Smooth muscle cell (in vitro differentiated cells): ENCODE data around the gene AGFG1. TPM values are rescaled to one million over a fixed set of nuclear protein-coding genes. Genes with fewer than 3 reads are reported as not detected.
"Not testable (repeated sequence)": the region's sequence is repeated elsewhere in the genome, so short reads cannot be mapped to it uniquely, and the experiment has no call there.

Experiments used
- DNase-seq: peaks from one replicate; lab custom pipeline; 2025; ENCODE audit not compliant: unreplicated experiment; lab: John Stamatoyannopoulos, UW
- H2AFZ ChIP-seq: fragments of 200-600 bp; sonication (generic); 2 replicates; pipeline ENCODE4 v1.6.0; 2016; ENCODE audit warnings: antibody characterized with exemption, low read depth, mild to moderate bottlenecking
- H3F3A ChIP-seq: fragments of 200-600 bp; sonication (generic); 2 replicates; pipeline ENCODE4 v1.6.0; 2017; ENCODE audit warnings: antibody characterized with exemption, low read depth
- H3K27ac ChIP-seq: fragments of 200-600 bp; sonication (generic); 2 replicates; pipeline ENCODE4 v1.5.1; 2016; ENCODE audit warnings: low read depth, mild to moderate bottlenecking
- H3K27me3 ChIP-seq: fragments of 200-600 bp; sonication (generic); 2 replicates; pipeline ENCODE4 v1.6.1; 2016; ENCODE audit warnings: low read depth, mild to moderate bottlenecking
- H3K36me3 ChIP-seq: fragments of 200-600 bp; sonication (generic); 2 replicates; pipeline ENCODE4 v1.5.1; 2016; ENCODE audit warnings: low read depth
- H3K4me1 ChIP-seq: fragments of 200-600 bp; sonication (generic); 2 replicates; pipeline ENCODE4 v1.5.1; 2016; ENCODE audit warnings: low read depth
- H3K4me2 ChIP-seq: fragments of 200-600 bp; sonication (generic); 2 replicates; pipeline ENCODE4 v1.6.0; 2016; ENCODE audit warnings: mild to moderate bottlenecking
- H3K4me3 ChIP-seq: fragments of 200-600 bp; sonication (generic); 2 replicates; pipeline ENCODE4 v1.5.1; 2016; ENCODE audit warnings: mild to moderate bottlenecking
- H3K79me2 ChIP-seq: fragments of 200-600 bp; sonication (generic); 2 replicates; pipeline ENCODE4 v1.6.0; 2016; ENCODE audit warnings: low read depth, mild to moderate bottlenecking
- H3K9ac ChIP-seq: fragments of 200-600 bp; sonication (generic); 2 replicates; pipeline ENCODE4 v1.6.0; 2016; ENCODE audit warnings: low read depth
- H3K9me3 ChIP-seq: fragments of 200-600 bp; sonication (generic); replicated peaks from 2 replicates; pipeline ENCODE4 v1.5.1; 2016; ENCODE audit warnings: low read depth
- H4K20me1 ChIP-seq: fragments of 200-600 bp; sonication (generic); 2 replicates; pipeline ENCODE4 v1.6.0; 2016; ENCODE audit warnings: low read depth
- WGBS: methylation state at CpG from one replicate; pipeline ENCODE4 v1.1.7; 2016; ENCODE audit warnings: low lambda C conversion rate; 5-methylcytosine and 5-hydroxymethylcytosine counted together
- polyA plus RNA-seq: library from polyadenylated mRNA; unstranded; fragments of >200 nt; fragmentation: Nextera tagmentation; extraction: Ambion mirVana; gene quantifications from 2 replicates; pipeline ENCODE4 v1.2.1, GENCODE V29; 2016
- total RNA-seq: library from RNA; depleted of rRNA; stranded (reverse); fragments of >200 nt; gene quantifications from 2 replicates; pipeline ENCODE4 v1.2.3, GENCODE V29; 2014
- TF ChIP-seq, protein P1 (sequence below): fragments of 200-600 bp; sonication (generic); IDR thresholded peaks from 2 replicates; pipeline ENCODE4 v1.5.1; 2017; ENCODE audit warnings: borderline replicate concordance, mild to moderate bottlenecking, antibody characterized with exemption; ENCODE audit not compliant: insufficient read depth, poor library complexity, severe bottlenecking

AGFG1 gene
- total and polyA plus RNA-seq, 2 experiments from 2014 or later = 60.5 to 127 TPM

DNA sequence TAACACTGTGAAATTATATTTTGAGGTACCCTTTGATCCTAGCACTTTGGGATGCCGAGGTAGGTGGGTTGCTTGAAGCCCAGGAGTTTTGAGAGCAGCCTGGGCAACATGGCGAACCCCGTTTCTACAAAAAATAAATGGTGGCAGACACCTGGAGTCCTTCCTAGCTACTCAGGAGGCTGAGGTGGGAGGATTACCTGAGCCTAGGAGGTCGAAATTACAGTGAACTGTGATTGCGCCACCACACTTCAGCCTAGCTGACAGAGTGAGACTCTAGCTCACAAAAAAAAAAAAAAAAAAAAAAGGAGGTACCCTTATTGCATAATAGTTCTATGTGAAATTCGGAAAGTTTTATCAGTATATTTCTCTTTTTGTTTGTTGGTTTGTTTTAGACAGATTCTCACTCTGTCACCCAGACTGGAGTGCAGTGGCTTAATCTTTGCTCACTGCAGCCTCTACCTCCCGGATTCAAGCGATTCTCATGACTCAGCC lies 67.6 kb downstream of the AGFG1 start:
- H2AFZ ChIP-seq = no peak overlapping the region
- H3K36me3 ChIP-seq = peaks cover 42% of the 10 kb centered on the region
- H3F3A ChIP-seq = no peaks in the 10 kb centered on the region
- H4K20me1 ChIP-seq = peaks cover 5% of the 10 kb centered on the region
- no peak for DNase-seq
- WGBS = 100% methylated on average over 8 of the region's 8 CpGs
- no peak overlapping the region for H3K9ac ChIP-seq
- H3K4me2 ChIP-seq = no peak overlapping the region
- no peak overlapping the region for H3K4me3 ChIP-seq
- no peak overlapping the region for H3K27ac ChIP-seq
- H3K9me3 ChIP-seq = no peaks in the 10 kb centered on the region
- H3K79me2 ChIP-seq = peaks cover 49% of the 10 kb centered on the region
- no peaks in the 10 kb centered on the region for H3K4me1 ChIP-seq
- TF ChIP-seq, protein P1, sequence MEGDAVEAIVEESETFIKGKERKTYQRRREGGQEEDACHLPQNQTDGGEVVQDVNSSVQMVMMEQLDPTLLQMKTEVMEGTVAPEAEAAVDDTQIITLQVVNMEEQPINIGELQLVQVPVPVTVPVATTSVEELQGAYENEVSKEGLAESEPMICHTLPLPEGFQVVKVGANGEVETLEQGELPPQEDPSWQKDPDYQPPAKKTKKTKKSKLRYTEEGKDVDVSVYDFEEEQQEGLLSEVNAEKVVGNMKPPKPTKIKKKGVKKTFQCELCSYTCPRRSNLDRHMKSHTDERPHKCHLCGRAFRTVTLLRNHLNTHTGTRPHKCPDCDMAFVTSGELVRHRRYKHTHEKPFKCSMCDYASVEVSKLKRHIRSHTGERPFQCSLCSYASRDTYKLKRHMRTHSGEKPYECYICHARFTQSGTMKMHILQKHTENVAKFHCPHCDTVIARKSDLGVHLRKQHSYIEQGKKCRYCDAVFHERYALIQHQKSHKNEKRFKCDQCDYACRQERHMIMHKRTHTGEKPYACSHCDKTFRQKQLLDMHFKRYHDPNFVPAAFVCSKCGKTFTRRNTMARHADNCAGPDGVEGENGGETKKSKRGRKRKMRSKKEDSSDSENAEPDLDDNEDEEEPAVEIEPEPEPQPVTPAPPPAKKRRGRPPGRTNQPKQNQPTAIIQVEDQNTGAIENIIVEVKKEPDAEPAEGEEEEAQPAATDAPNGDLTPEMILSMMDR = no peak
- H3K27me3 ChIP-seq = no peaks in the 10 kb centered on the region

DNA sequence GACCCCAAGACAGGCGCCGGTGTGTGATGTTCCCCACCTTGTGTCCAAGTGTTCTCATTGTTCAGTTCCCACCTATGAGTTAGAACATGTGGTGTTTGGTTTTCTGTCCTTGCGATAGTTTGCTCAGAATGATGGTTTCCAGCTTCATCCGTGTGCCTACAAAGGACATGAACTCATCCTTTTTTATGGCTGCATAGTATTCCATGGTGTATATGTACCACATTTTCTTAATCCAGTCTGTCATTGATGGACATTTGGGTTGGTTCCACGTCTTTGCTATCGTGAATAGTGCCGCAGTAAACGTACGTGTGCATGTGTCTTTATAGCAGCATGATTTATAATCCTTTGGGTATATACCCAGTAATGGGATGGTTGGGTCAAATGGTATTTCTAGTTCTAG lies 68.4 kb downstream of the AGFG1 start:
- WGBS = 97% methylated on average over 9 of the region's 9 CpGs
- Histone ChIP-seq H3K36me3 (peaks cover 34% of the 10 kb centered on the region), H3K79me2 (peaks cover 49% of the 10 kb centered on the region)
- not testable (repeated sequence) for H2AFZ ChIP-seq, H4K20me1 ChIP-seq, H3K4me3 ChIP-seq, H3K9me3 ChIP-seq, H3K4me1 ChIP-seq, H3K27ac ChIP-seq, H3F3A ChIP-seq, H3K4me2 ChIP-seq, DNase-seq, H3K9ac ChIP-seq, H3K27me3 ChIP-seq

DNA sequence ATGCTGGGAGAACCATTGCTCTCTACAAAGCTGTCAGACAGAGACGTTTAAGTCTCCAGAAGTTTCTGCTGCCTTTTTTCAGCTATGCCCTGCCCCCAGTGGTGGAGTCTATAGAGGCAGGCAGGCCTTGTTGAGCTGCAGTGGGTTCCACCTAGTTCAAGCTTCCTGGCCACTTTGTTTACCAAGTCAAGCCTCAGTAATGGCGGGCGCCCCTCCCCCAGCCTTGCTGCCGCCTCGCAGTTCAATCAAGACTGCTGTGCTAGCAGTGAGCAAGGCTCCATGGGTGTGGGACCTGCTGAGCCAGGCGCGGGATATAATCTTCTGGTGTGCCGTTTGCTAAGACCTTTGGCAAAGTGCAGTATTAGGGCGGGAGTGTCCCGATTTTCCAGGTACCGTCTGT lies 74.0 kb downstream of the AGFG1 start:
- Histone ChIP-seq H3K4me3 (no peak overlapping the region), H3K9me3 (no peaks in the 10 kb centered on the region), H3K27ac (no peak overlapping the region), H3K4me2 (no peak overlapping the region), H3K4me1 (no peaks in the 10 kb centered on the region), H3K27me3 (no peaks in the 10 kb centered on the region), H3K36me3 (peaks cover 15% of the 10 kb centered on the region), H4K20me1 (peaks cover 14% of the 10 kb centered on the region), H2AFZ (no peak overlapping the region), H3K9ac (no peak overlapping the region), H3K79me2 (peaks cover 40% of the 10 kb centered on the region), H3F3A (no peaks in the 10 kb centered on the region)
- 95% methylated on average over 11 of the region's 11 CpGs for WGBS
- TF ChIP-seq, protein P1 = no peak
- no peak for DNase-seq

DNA sequence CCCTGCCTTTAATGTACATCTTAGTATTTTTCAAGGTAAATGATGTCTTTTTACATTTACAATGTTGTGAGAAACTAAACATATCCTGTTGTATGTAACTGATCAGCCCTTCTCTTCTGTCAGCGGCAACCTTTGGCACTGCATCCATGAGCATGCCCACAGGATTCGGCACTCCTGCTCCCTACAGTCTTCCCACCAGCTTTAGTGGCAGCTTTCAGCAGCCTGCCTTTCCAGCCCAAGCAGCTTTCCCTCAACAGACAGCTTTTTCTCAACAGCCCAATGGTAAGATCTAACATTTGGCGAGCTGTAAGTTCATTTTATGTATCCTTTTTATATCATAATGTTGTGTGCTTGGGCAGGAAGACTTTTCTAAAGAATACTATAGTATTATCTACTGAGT lies 79.9 kb downstream of the AGFG1 start:
- H3K4me2 ChIP-seq = no peak overlapping the region
- H3K4me3 ChIP-seq = no peak overlapping the region
- H3K79me2 ChIP-seq = peaks cover 24% of the 10 kb centered on the region
- H3K27me3 ChIP-seq = no peaks in the 10 kb centered on the region
- TF ChIP-seq, protein P1 = no peak
- H3K9me3 ChIP-seq = no peaks in the 10 kb centered on the region
- no peak overlapping the region for H2AFZ ChIP-seq
- H3K27ac ChIP-seq = no peak overlapping the region
- H3K36me3 ChIP-seq = peaks cover 35% of the 10 kb centered on the region
- 95% methylated on average over 3 of the region's 3 CpGs for WGBS
- no peak overlapping the region for H3K9ac ChIP-seq
- no peaks in the 10 kb centered on the region for H3F3A ChIP-seq
- H4K20me1 ChIP-seq = peaks cover 11% of the 10 kb centered on the region
- DNase-seq = no peak
- no peaks in the 10 kb centered on the region for H3K4me1 ChIP-seq
